SK-N-SH (cell line): Measurements from ENCODE around the gene EPM2A. TPM values are rescaled to one million over a fixed set of nuclear protein-coding genes. Genes with fewer than 3 reads are reported as not detected.

Source experiments
- CTCF ChIA-PET: fragments of 300-600, 350-600 bp; formaldehyde crosslinking; extraction: SDS; loops from one replicate; lab custom pipeline; 2021; lab: Yijun Ruan, JAX
- POLR2A ChIA-PET: fragments of 350-600 bp; sonication (Branson Sonifier 250); formaldehyde crosslinking; extraction: SDS; loops from one replicate; lab custom pipeline; 2020; ENCODE audit warnings: antibody characterized with exemption, inconsistent platforms; lab: Yijun Ruan, JAX
- DNase-seq: peaks from one replicate; pipeline ENCODE4 v3.0.0; 2012
- H2AFZ ChIP-seq: fragments of 200-600 bp; sonication (generic); 2 replicates; pipeline ENCODE4 v1.8.1; 2016; ENCODE audit warnings: antibody characterized with exemption, mild to moderate bottlenecking, low read depth
- H3F3A ChIP-seq: fragments of 200-600 bp; sonication (generic); replicated peaks from 2 replicates; pipeline ENCODE3; 2016; ENCODE audit warnings: antibody characterized with exemption, mild to moderate bottlenecking; ENCODE audit not compliant: insufficient read depth
- H3K27ac ChIP-seq, 2 experiments: fragments of 200-500 bp in 1 of 2; fragments of 200-600 bp in 1 of 2; sonication (Bioruptor generic) in 1 of 2; sonication (generic), shearing (Covaris generic) in 1 of 2; 2 replicates each; pipeline versions ENCODE4 v1.5.1 to v1.6.1; 2014 to 2016; ENCODE audit warnings: low read depth in 2 of 2, inconsistent platforms in 1 of 2, low read length in 1 of 2, mild to moderate bottlenecking in 1 of 2, mixed read lengths in 1 of 2
- H3K27me3 ChIP-seq: fragments of 200-600 bp; sonication (generic), shearing (Covaris generic); 2 replicates; pipeline ENCODE4 v1.6.1; 2016; ENCODE audit warnings: mixed run types; ENCODE audit not compliant: insufficient read depth
- H3K36me3 ChIP-seq, 2 experiments: fragments of 200-500 bp in 1 of 2; fragments of 200-600 bp in 1 of 2; sonication (Bioruptor generic) in 1 of 2; sonication (generic) in 1 of 2; replicated peaks in 1 of 2; 2 replicates each; pipeline versions ENCODE3 to v1.5.1; 2014 to 2016; ENCODE audit warnings: low read length in 1 of 2, mild to moderate bottlenecking in 1 of 2; ENCODE audit not compliant: insufficient read depth in 2 of 2, control insufficient read depth in 1 of 2
- H3K4me1 ChIP-seq, 2 experiments: fragments of 200-500 bp in 1 of 2; fragments of 200-600 bp in 1 of 2; sonication (Bioruptor generic) in 1 of 2; sonication (generic), shearing (Covaris generic) in 1 of 2; 2 replicates each; pipeline versions ENCODE4 v1.5.1 to v1.6.1; 2014 to 2016; ENCODE audit warnings: low read depth in 1 of 2, low read length in 1 of 2, mixed run types in 1 of 2; ENCODE audit not compliant: insufficient read depth in 2 of 2, control insufficient read depth in 1 of 2
- H3K4me2 ChIP-seq: fragments of 200-600 bp; sonication (generic), shearing (Covaris generic); 2 replicates; pipeline ENCODE4 v1.6.1; 2017; ENCODE audit warnings: mixed run types
- H3K4me3 ChIP-seq, 2 experiments: fragments of 200-500 bp in 1 of 2; fragments of 200-600 bp in 1 of 2; sonication (Bioruptor generic) in 1 of 2; sonication (generic), shearing (Covaris generic) in 1 of 2; 2 replicates each; pipeline versions ENCODE4 v1.5.1 to v1.8.1; 2014 to 2016; ENCODE audit warnings: low read depth in 2 of 2, inconsistent platforms in 1 of 2, low read length in 1 of 2, mild to moderate bottlenecking in 1 of 2, mixed read lengths in 1 of 2, moderate library complexity in 1 of 2
- H3K79me2 ChIP-seq: fragments of 200-600 bp; sonication (generic); 2 replicates; pipeline ENCODE4 v1.8.1; 2017; ENCODE audit warnings: mild to moderate bottlenecking; ENCODE audit not compliant: insufficient read depth
- H3K9ac ChIP-seq: fragments of 200-600 bp; sonication (generic); 2 replicates; pipeline ENCODE4 v1.6.1; 2017; ENCODE audit warnings: mixed run types
- H3K9me2 ChIP-seq: fragments of 200-600 bp; sonication (generic); 2 replicates; pipeline ENCODE4 v1.6.1; 2017; ENCODE audit warnings: mixed run types
- H3K9me3 ChIP-seq: fragments of 200-600 bp; sonication (generic); 2 replicates; pipeline ENCODE4 v1.6.1; 2017; ENCODE audit warnings: mixed run types, mild to moderate bottlenecking, moderate library complexity
- H4K20me1 ChIP-seq: fragments of 200-600 bp; sonication (generic); 2 replicates; pipeline ENCODE4 v1.6.1; 2017; ENCODE audit warnings: mild to moderate bottlenecking, mixed run types; ENCODE audit not compliant: insufficient read depth
- ELF1 ChIP-seq: IDR thresholded peaks from 2 replicates; pipeline ENCODE4 v1.4.0; 2012
- FOXM1 ChIP-seq: IDR thresholded peaks from 2 replicates; pipeline ENCODE4 v1.4.0; 2012; ENCODE audit warnings: low read depth, mild to moderate bottlenecking
- JUND ChIP-seq: IDR thresholded peaks from 2 replicates; pipeline ENCODE4 v1.4.0; 2012
- MAX ChIP-seq: IDR thresholded peaks from 2 replicates; pipeline ENCODE4 v1.4.0; 2012; ENCODE audit warnings: low read depth
- NFIC ChIP-seq: IDR thresholded peaks from 2 replicates; pipeline ENCODE4 v1.4.0; 2012; ENCODE audit warnings: borderline replicate concordance
- NRF1 ChIP-seq: IDR thresholded peaks from 2 replicates; pipeline ENCODE4 v1.6.1; 2012; ENCODE audit warnings: low read depth, mild to moderate bottlenecking, low read length
- POLR2AphosphoS5 ChIP-seq: IDR thresholded peaks from 2 replicates; pipeline ENCODE4 v1.6.1; 2012; ENCODE audit warnings: low read depth, low read length
- RAD21 ChIP-seq: IDR thresholded peaks from 2 replicates; pipeline ENCODE4 v1.6.1; 2012; ENCODE audit warnings: mild to moderate bottlenecking, low read length
- RCOR1 ChIP-seq: fragments of 150-350 bp; IDR thresholded peaks from 2 replicates; pipeline ENCODE4 v1.6.1; 2017; ENCODE audit warnings: antibody characterized with exemption, low read length
- RXRA ChIP-seq: IDR thresholded peaks from 2 replicates; pipeline ENCODE4 v1.4.0; 2012; ENCODE audit warnings: low read depth, mild to moderate bottlenecking, borderline replicate concordance
- USF1 ChIP-seq: IDR thresholded peaks from 2 replicates; pipeline ENCODE4 v1.4.0; 2012; ENCODE audit warnings: low read depth, borderline replicate concordance
- YY1 ChIP-seq: IDR thresholded peaks from 2 replicates; pipeline ENCODE4 v1.4.0; 2012; ENCODE audit warnings: low read depth, mild to moderate bottlenecking
- WGBS: methylation state at CpG from one replicate; pipeline ENCODE4 v1.1.6; 2017; ENCODE audit warnings: low lambda C conversion rate; 5-methylcytosine and 5-hydroxymethylcytosine counted together
- polyA plus RNA-seq, 3 experiments: library from polyadenylated mRNA; depleted of rRNA; stranded (reverse); fragments of >200 nt; gene quantifications; 2 replicates each; pipeline ENCODE4 v1.2.3, GENCODE V29; 2012
- TF ChIP-seq, protein P1 (sequence below): fragments of 150-350 bp; IDR thresholded peaks from 2 replicates; pipeline ENCODE4 v1.6.1; 2017; ENCODE audit warnings: antibody characterized with exemption, low read length, low read depth, borderline replicate concordance
- TF ChIP-seq, protein P2 (sequence below): fragments of 150-350 bp; IDR thresholded peaks from 2 replicates; pipeline ENCODE4 v1.6.1; 2016; ENCODE audit warnings: mild to moderate bottlenecking, low read depth, low read length
- TF ChIP-seq, protein P3 (sequence below): IDR thresholded peaks from 2 replicates; pipeline ENCODE4 v1.6.1; 2012; ENCODE audit warnings: mild to moderate bottlenecking, low read depth, low read length, moderate library complexity

The EPM2A gene
- polyA plus RNA-seq, 1 of the 3 experiments (the other 2 are of a cell fraction): 2.7 TPM

DNA sequence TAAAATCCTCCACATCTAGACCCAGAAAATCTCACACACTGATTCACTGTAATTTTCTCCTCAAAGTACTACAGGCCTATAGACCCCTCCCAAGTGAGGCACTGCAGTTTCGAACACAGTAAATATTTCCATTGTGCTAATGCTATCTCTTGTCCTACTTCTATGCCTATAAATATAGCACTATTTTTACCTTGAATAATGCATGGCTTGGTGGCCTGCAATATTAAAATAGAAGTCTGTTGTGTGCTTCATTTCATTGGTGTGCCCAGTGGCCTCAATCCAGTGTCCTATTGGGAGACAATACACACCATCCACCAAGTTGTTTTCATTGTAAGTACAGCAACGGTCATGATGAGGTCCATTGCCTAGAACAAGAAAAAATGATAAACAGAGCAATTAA, 49.4 kb downstream of the EPM2A start:
- TF ChIP-seq NRF1: no peak
- TF ChIP-seq, protein P1, sequence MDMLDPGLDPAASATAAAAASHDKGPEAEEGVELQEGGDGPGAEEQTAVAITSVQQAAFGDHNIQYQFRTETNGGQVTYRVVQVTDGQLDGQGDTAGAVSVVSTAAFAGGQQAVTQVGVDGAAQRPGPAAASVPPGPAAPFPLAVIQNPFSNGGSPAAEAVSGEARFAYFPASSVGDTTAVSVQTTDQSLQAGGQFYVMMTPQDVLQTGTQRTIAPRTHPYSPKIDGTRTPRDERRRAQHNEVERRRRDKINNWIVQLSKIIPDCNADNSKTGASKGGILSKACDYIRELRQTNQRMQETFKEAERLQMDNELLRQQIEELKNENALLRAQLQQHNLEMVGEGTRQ: no peak
- TF ChIP-seq ELF1: no peak
- TF ChIP-seq NFIC: no peak
- TF ChIP-seq MAX: no peak
- no peak for TF ChIP-seq RAD21
- TF ChIP-seq FOXM1: no peak
- TF ChIP-seq, protein P2, sequence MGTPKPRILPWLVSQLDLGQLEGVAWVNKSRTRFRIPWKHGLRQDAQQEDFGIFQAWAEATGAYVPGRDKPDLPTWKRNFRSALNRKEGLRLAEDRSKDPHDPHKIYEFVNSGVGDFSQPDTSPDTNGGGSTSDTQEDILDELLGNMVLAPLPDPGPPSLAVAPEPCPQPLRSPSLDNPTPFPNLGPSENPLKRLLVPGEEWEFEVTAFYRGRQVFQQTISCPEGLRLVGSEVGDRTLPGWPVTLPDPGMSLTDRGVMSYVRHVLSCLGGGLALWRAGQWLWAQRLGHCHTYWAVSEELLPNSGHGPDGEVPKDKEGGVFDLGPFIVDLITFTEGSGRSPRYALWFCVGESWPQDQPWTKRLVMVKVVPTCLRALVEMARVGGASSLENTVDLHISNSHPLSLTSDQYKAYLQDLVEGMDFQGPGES: no peak
- TF ChIP-seq RXRA: no peak
- TF ChIP-seq RCOR1: no peak
- no peak for TF ChIP-seq YY1
- TF ChIP-seq USF1: no peak
- TF ChIP-seq, protein P3, sequence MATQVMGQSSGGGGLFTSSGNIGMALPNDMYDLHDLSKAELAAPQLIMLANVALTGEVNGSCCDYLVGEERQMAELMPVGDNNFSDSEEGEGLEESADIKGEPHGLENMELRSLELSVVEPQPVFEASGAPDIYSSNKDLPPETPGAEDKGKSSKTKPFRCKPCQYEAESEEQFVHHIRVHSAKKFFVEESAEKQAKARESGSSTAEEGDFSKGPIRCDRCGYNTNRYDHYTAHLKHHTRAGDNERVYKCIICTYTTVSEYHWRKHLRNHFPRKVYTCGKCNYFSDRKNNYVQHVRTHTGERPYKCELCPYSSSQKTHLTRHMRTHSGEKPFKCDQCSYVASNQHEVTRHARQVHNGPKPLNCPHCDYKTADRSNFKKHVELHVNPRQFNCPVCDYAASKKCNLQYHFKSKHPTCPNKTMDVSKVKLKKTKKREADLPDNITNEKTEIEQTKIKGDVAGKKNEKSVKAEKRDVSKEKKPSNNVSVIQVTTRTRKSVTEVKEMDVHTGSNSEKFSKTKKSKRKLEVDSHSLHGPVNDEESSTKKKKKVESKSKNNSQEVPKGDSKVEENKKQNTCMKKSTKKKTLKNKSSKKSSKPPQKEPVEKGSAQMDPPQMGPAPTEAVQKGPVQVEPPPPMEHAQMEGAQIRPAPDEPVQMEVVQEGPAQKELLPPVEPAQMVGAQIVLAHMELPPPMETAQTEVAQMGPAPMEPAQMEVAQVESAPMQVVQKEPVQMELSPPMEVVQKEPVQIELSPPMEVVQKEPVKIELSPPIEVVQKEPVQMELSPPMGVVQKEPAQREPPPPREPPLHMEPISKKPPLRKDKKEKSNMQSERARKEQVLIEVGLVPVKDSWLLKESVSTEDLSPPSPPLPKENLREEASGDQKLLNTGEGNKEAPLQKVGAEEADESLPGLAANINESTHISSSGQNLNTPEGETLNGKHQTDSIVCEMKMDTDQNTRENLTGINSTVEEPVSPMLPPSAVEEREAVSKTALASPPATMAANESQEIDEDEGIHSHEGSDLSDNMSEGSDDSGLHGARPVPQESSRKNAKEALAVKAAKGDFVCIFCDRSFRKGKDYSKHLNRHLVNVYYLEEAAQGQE: no peak
- no peak for TF ChIP-seq POLR2AphosphoS5
- no peak for TF ChIP-seq JUND
- no peak for DNase-seq
- ChIA-PET POLR2A (no interaction called here), CTCF (interaction anchor here (0.5 kb wide), 1 partner anchor 32 kb away, joined by 3 read pairs; no protein-coding TSS in a partner anchor)
- no peaks in the 10 kb centered on the region for H4K20me1 ChIP-seq
- H3K4me1 ChIP-seq: peaks cover 0 to 8% of the 10 kb centered on the region in 2 experiments; a peak in 1 of 4 replicates
- no peak overlapping the region for H3K4me3 ChIP-seq
- no peaks in the 10 kb centered on the region for H3K9me3 ChIP-seq
- peaks cover 20% of the 10 kb centered on the region for H3F3A ChIP-seq
- H2AFZ ChIP-seq: no peak overlapping the region
- 0 out of 2 replicates have a peak, but pooled peaks cover 3% of the 10 kb centered on the region for H3K79me2 ChIP-seq
- H3K27me3 ChIP-seq: no peaks in the 10 kb centered on the region
- no peak overlapping the region for H3K27ac ChIP-seq
- H3K4me2 ChIP-seq: no peak overlapping the region
- H3K9me2 ChIP-seq: no peaks in the 10 kb centered on the region
- no peak overlapping the region for H3K9ac ChIP-seq
- no peaks in the 10 kb centered on the region for H3K36me3 ChIP-seq
- WGBS: 73% methylated on average over 2 of the region's 2 CpGs
